NOMO-1 (cell line): ENCODE data around the gene CTNNA3.
"Not testable (repeated sequence)": the region's sequence is repeated elsewhere in the genome, so short reads cannot be mapped to it uniquely, and the experiment has no call there.

Experiments used
- DNase-seq, 2 experiments: peaks; one replicate each; lab custom pipeline; 2025; ENCODE audit not compliant: unreplicated experiment in 2 of 2; lab: John Stamatoyannopoulos, UW

CTNNA3 gene

DNA sequence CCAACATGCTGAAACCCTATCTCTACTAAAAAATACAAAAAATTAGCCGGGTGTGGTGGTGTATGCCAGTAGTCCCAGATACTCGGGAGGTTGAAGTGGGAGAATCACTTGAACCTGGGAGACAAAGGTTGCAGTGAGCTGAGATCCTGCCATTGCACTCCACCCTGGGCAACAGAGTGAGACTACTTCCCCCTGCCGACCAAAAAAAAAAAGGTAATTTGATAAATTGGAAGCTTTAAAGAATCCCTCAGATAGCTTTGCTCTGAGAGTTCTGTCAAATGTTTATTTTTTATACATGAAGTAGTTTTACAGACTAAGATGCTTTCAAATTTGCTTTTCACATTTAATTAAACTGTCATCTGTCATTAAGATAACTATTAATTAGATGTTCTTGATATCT is 1333.5 kb downstream of the CTNNA3 start:
- no peak for DNase-seq

DNA sequence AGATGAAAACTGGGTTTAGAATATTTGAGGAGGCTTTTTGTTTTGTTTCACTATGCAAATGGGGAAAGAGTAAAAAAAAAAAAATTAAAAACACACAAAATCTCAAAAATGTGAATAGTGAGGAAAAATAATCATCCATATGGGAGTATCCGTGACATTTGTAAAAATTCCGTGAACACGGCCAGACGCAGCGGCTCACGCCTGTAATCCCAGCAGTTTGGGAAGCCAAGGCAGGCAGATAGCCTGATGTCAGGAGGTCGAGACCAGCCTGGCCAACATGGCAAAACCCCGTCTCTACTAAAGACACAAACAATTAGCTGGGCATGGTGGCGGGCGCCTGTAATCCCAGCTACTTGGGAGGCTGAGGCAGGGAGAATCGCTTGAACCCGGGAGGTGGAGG is 1342.2 kb downstream of the CTNNA3 start:
- not testable (repeated sequence) for DNase-seq

DNA sequence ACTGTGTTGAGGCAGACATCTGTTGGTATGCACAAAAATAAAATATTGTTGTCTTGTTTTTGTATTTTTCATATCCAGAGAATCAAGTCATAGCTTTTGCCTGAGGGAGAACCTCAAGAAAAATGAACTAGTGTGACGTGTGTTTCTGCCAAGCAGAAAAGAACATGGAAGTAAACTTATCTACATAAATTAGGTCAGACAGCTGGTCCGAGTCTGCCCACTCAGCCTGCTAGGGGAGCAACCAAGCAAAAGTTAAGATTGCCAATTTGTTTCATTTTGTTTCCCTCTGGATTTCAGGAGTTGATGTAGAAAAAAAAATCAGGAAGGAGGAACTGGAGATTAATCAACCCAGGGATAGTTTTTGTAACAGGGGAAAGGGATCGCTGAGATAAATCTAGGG is 1342.6 kb downstream of the CTNNA3 start:
- no peak for DNase-seq

DNA sequence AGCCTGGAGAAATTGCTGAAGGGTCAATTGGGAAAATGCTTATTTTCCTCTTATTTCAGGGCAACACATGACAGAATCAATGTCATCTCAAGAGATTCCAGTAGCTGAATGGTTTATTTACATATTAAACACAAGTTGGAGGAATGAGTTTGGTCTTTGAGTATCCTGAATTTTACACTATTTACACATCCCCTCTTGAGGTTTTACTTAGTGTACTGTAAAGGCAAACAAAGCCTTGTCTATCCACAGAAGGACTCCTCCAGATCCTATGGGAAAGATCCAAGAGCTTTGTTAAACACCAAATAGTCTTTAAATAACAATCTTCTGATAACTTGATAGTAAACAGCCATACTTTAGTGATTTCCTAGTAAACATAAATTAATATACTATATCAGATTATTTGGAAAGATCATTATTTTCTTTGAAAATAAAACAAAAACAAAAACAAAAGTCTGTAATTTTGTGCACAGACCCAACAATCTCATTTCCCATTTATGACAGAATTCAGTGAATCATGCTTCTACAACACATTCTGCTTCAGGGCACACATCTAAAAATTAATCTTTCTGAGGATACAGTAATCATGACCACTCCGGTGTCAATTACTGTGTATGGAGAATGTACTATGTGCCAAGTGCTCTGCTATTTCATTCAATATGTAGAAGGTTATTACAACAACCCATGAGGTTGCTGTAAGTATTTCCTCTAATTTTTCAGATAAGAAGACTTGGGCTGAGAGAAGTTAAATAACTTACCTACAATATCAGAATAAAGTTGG is 1345.2 kb downstream of the CTNNA3 start:
- DNase-seq, result no peak

DNA sequence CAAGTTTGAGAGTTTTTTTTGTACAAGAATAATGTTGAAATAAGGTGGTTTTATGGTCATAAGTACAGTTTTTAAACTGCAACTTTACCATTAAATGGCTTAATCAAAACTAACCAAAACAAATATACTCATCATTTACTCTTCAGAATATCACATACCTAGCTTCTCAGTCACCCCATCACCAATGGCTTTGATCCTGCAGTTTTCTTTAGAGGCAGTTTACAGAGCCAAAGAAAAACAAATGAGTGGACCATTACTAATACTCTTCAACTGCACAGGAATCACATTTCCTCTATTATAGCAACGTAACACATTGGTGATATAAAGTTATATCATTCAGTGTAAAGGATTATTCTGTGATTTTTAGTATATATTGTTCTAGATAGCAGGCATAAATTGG is 1346.3 kb downstream of the CTNNA3 start:
- no peak for DNase-seq

DNA sequence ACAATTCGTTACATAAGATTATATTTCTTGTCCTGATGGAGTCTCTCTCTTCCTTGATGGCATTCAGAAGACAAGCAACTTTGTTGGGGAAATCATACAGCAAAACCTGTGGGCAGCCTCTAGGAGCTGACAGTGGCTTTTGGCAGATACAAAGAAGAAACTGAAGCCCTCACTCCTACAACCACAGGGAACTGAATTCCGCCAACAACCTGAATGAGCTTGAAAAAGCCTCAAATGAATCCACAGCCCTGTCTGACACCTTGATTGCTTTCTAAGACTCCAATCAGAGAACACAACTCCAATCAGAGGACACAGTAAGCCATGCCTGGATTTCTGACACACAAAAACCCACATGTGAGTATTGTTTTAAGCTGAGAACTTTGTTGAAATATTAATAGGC is 1346.9 kb downstream of the CTNNA3 start:
- DNase-seq, result no peak

DNA sequence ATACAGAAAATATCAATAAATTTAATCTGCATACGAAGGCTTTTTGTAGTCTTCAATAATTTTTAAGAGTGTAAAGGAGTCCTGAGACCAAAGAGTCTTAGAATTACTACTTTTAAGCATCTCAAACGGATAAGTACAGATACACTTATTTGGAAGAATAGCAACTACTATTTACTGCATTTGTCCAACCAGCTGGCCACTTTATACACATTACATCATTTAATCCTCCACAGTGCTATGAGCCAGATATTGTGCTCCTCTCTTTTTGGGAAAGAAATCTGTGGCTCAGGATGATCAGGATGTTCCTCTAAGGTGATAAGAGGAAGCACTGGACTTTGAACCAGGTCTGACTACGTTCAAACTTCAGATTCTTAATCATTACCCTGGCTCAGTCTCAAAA is 1358.8 kb downstream of the CTNNA3 start:
- no peak for DNase-seq

DNA sequence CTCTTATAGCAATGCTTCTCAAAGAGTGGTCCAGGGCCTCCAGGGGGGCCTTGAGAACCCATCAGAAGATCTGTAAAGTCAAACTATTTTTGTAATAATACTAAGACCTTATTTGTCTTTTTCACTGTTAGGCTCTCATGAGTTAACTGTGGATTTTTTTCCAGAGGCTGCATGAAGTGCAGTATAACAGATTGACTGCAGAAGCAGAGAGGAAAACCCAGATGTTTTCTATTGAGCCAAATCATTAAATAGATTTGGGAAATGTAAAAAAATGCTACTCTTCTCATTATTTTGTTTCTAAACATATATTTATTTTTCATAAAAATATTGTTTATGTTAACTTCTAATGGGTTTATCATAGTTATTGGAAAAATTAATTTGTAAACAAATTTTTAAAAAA is 1359.2 kb downstream of the CTNNA3 start:
- DNase-seq, result no peak

DNA sequence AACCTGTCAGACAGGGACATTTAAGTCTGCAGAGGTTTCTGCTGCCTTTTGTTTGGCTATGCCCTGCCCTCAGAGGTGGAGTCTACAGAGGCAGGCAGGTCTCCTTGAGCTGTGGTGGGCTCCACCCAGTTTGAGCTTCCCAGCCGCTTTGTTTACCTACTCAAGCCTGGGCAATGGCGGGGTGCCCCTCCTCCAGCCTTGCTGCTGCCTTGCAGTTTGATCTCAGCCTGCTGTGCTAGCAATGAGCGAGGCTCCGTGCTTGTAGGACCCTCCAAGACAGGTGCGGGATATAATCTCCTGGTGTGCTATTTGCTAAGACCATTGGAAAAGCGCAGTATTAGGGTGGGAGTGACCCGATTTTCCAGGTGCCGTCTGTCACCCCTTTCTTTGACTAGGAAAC is 1360.2 kb downstream of the CTNNA3 start:
- DNase-seq, result not testable (repeated sequence)

DNA sequence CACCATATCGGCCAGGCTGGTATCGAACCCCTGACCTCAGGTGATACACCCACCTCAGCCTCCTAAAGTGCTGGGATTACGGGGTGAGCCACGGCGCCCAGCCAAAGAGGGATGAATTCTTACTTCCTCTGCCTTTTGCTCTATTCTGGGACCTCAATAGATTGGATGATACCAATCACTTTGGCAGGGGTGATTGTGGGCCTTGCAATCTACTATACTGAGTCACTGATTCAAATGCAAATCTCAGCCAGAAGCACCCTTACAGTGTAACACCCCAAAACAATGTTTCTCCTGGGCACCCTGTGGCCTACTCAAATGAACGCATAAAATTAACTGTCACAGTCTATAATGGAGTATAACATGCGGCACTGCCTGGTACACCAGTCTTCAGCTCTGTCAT is 1366.8 kb downstream of the CTNNA3 start:
- DNase-seq, result no peak

DNA sequence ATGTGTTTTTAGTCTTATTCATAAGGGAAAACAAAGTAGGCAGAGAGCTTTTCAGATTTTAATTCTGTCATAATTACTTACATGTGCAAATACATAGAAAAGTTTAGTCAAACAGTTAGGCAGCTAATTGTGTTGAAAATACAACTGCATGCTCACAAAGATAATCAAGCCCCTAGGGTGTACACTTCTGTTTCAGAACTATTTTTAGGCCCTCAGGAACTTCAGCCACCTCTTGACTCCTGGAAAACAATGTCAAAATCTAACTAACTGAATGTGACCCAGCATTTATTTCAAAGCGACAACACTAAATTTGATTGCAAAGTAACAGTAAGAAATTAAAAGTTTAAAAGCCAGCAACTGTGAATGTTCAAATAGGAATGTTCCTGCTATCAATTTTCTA is 1369.1 kb downstream of the CTNNA3 start:
- DNase-seq, result no peak

DNA sequence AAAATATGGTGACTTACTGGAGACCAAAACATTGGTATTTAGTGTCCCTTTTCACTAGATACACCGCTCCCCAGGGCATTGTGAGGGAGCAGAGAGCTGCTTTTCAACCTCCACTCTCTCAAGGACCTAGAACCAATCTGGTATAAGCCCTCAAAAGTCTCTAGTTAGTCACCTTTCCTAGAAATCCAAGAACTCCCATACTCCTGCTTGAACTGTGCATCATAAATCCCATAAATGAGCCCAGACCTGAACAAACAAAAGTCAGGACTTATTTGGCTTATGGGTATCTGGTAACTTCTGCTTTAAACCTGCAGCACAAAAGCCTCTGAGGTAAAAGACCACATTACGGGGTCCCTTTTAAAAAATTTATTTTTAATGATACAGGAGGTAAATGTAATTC is 1373.2 kb downstream of the CTNNA3 start:
- no peak for DNase-seq

DNA sequence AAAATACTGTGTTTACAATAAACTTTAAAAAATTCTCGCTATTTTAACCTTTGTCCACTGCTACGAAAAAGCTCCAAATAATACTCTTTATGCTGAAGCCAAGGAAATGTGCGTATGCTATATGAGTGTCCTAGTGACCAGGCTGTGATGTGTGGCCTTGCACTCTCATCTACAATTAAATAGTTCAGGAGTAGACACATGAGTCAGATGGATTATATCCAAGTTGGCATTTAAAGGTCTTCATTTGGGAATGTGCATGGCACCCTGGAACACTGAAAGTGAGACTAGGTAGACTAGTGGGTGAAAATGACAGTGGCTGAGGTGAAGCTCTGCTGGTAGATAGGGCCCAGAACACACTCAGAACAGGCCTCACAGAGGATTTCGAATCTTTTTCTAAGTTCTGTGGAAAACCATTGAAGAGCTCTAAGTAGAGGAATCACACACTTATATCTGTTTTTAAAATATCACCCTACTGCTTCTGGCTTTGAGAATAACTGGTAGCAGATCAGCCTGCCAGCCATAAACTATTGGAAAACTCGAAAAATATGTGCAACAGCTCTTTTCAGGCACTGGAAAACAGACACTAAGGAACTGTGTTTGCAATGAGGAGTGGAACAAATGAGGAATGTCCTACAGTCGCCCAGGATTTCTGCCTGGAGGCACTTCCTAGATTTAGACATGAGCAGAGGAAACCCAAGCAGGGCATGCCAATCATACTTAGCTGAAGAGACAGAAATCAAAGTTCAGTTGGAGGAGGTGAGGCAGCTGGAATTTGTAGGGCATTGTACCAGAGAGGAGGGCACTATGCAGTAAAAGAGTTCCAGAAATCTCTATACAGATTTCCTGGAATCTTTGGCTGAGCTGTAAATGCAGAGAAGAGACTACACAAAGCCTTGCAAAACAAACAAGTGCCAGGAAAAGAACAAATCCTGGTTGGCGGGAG is 1374.0 kb downstream of the CTNNA3 start:
- DNase-seq, result no peak

DNA sequence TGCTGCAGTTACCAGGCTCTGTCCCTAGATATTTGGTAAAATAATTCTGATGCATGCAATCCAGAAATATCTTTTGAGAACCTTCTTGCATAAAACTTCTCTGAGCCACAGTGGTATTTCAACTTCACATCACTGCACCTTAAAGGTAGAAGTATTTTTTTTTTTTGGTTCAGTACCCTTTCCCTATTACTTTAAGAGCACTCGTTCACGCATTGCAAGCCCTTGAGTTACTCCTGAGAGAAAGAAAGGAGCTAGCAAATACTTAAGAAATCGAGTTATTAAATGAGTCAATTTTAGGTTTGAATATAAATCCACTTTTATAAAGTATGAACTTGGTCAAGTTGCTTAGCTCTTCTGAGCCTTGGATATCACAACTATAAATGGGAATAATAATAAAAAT is 1377.2 kb downstream of the CTNNA3 start:
- no peak for DNase-seq

DNA sequence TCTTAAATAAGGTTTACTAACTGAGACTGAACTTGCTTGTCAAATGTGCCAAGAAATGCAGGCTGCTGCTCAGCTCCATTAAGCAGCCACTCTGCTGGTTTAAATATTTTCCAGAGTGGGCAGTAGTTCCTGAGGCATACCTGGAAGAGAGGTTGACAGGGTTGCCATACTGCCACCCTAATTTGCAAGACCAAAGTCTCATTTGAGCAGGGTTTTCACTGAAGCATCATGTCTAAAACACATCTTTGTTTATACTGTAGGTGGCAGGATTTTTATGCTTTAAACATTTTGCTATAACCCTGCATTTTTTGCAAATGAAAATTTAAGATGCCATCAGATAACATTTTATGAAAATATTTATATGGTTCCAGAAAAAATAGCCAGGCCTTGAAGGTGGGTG is 1388.2 kb downstream of the CTNNA3 start:
- no peak for DNase-seq

DNA sequence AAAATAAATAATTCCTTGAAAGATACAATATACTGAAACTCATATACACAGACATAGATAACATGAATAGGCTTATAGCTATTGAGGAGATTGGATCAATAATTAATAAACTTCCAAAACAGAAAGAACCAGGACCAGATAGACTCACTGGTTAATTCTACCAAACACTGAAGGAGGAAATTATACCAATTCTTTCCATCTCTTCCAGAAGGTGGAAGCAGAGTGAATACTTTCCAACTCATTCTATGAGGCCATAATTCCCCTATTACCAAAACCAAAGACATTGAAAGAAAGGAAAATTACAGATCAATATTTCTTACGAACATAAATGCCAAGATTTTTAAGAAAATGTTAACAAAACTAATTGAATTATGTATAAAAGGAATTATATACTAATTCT is 1394.9 kb downstream of the CTNNA3 start:
- no peak for DNase-seq

DNA sequence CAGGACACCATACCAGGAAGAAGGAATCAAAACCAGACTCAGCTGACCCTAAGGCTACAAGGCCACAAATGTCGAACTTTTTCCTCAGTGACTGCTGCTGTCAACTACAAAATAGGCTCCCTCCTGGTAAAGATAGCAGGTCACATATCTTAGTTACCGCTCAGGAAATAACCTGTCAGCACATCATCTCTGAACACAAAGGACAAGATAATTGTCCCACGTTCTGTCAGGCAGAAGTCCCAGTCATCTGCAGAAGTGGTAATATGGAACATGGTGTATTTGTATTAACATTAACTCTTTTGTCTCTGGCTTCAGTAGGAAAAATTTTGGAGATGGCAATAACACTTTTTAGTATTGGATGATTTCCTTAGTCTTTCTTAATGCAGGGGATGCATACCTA is 1400.4 kb downstream of the CTNNA3 start:
- DNase-seq, result no peak

DNA sequence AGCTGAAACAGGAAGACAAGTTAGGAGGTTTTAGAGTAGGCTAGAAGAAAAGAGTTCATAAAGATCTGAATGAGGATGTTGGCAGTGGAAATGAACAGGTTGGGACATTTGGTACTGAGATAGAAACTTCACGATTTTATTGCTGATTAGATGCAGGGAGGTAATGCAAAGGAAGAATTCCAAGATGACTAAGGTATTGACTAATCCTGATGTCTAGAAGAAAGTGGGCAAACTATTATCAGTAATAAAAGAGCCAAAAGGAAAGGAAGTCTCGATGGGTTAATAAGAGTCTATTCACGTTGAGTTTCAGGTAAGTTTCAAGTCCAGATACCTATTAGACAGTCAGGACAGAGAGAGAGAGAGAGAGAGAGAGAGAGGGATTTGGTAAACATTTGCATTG is 1401.5 kb downstream of the CTNNA3 start:
- DNase-seq, result no peak

DNA sequence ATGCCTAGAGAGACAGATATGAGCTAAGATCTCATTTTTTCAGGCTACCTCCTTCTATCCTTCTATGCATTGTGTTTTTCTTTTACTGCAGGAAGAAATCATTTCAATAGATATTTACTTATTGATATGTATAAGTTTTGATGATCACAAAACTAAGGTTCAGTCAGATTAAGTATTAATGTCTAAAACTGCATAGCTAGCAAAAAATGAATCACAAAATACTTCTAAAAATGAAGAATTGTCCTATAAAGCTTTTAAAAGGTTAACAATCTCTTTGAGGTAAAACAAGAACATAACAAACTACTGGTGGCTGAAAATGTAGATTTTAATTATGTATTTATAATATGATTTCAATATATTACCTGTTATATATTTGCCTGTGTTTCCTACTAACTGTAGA is 1403.1 kb downstream of the CTNNA3 start:
- no peak for DNase-seq

DNA sequence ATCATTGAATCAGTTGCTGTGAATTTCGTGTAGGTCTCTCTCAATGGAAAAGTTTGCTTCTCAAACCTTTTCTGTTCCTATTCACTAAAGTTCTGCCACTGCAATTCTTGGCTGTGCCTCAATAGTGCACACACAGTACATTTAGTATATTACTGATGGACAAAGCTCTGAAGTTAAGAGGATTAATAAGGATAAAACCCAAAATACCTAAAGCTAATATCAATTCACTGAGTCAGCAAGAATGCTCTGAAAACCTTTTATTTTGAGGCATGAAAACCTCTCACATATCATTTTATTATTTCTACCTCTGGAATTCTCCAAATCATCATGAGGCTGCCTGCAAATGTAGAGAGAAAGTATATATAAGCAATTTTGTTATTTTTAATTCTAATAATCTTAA is 1403.5 kb downstream of the CTNNA3 start:
- no peak for DNase-seq

DNA sequence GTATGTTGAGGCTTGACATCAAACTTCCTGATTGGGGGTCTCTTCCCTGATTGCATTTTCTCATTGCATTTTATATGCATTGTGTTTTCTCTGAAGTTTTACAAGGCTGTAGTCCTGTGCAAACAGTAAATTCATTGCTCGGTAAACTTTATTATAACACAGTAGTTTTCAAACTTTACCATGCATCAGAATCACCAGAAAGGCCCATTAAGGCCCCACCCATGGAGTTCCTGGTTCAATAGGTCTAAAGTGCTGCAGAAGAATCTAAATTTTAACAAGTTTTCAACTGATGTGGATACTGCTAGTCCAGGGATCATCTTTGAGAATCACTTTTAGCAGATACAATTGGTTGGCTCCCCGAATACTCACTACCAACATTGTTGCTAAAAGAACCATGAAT is 1404.9 kb downstream of the CTNNA3 start:
- DNase-seq, result no peak

DNA sequence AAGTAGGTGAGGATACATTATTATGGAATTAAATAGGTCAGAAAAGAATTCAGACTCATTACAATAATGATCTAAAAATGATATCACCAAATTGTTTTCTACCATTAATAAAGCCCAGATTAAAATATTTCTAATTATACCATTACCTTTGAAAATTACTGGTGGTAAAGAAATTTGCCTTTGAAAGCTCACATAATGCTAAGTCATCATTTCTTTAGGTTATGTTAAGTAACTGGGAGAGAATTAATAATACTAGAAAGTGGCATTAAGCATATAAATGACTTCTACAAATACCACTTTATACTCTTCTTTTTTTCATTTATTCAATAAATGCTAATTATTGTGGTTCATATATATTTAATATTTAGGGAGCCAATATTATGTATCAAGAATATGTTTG is 1411.4 kb downstream of the CTNNA3 start:
- DNase-seq, result no peak
